HCT116 (cell line): Measurements from ENCODE around the gene KBTBD13. TPM values are rescaled to one million over a fixed set of nuclear protein-coding genes. Genes with fewer than 3 reads are reported as not detected.

Source experiments
- ATAC-seq: fragments of 200-7000 bp; cut with Tn5 transposase; 2 replicates; pipeline ENCODE4 v1.9.1; 2020; ENCODE audit warnings: mild to moderate bottlenecking, moderate library complexity
- BruUV-seq: library from RNA; stranded (reverse); fragments of 400-500 nt; replicated peaks from 2 replicates; lab custom pipeline; 2021; lab: Mats Ljungman, UMichigan
- CTCF ChIA-PET: fragments of 300-600 bp; sonication (Branson Sonifier 250); formaldehyde crosslinking; loops from one replicate; lab custom pipeline; 2021; ENCODE audit warnings: antibody characterized with exemption; lab: Charles Lee
- POLR2A ChIA-PET: fragments of 300-600, 350-600 bp; sonication (Branson Sonifier 250); formaldehyde crosslinking; loops from one replicate; lab custom pipeline; 2021; ENCODE audit warnings: antibody characterized with exemption; lab: Charles Lee
- RAD21 ChIA-PET, 2 experiments: fragments of 300-600 bp; sonication (Branson Sonifier 250); formaldehyde crosslinking; loops; one replicate each; lab custom pipeline; 2023; ENCODE audit warnings: low total read pairs in 2 of 2; ENCODE audit not compliant: uncharacterized antibody in 2 of 2, unreplicated experiment in 2 of 2, low non-redundant PET in 1 of 2; lab: Charles Lee
- DNase-seq: peaks from one replicate; pipeline ENCODE4 v3.0.0-alpha.2; 2010; ENCODE audit warnings: low read depth, low spot score
- H2AFZ ChIP-seq: fragments of 200-600 bp; shearing (Covaris generic), sonication (generic); 2 replicates; pipeline ENCODE4 v1.6.1; 2017; ENCODE audit warnings: low read depth, mixed run types, mixed read lengths, antibody characterized with exemption, low read length; ENCODE audit not compliant: poor library complexity, severe bottlenecking
- H3K27ac ChIP-seq: 2 replicates; pipeline ENCODE4 v1.5.1; 2012; ENCODE audit warnings: low read depth, low read length
- H3K27me3 ChIP-seq: fragments of 200-600 bp; sonication (generic); 2 replicates; pipeline ENCODE4 v1.6.1; 2016; ENCODE audit warnings: mixed run types, low read length, mixed read lengths; ENCODE audit not compliant: insufficient read depth
- H3K36me3 ChIP-seq, 2 experiments: fragments of 200-500 bp in 1 of 2; fragments of 200-600 bp in 1 of 2; sonication (Bioruptor generic) in 1 of 2; sonication (generic) in 1 of 2; 2 replicates each; pipeline versions ENCODE4 v1.5.1 to v1.6.1; 2014 to 2016; ENCODE audit warnings: low read length in 2 of 2, inconsistent platforms in 1 of 2, mixed read lengths in 1 of 2, mixed run types in 1 of 2; ENCODE audit not compliant: insufficient read depth in 2 of 2, control insufficient read depth in 1 of 2
- H3K4me1 ChIP-seq, 2 experiments: fragments of 200-600 bp in 1 of 2; sonication (generic) in 1 of 2; 2 replicates each; pipeline versions ENCODE4 v1.5.1 to v1.6.1; 2012 to 2017; ENCODE audit warnings: low read length in 2 of 2, inconsistent platforms in 1 of 2, mild to moderate bottlenecking in 1 of 2, mixed read lengths in 1 of 2, mixed run types in 1 of 2, moderate library complexity in 1 of 2; ENCODE audit not compliant: insufficient read depth in 2 of 2, control insufficient read depth in 1 of 2
- H3K4me2 ChIP-seq: fragments of 200-600 bp; sonication (generic); 2 replicates; pipeline ENCODE4 v1.6.1; 2017; ENCODE audit warnings: mixed run types, low read length, mixed read lengths
- H3K4me3 ChIP-seq, 2 experiments: fragments of 200-600 bp in 1 of 2; sonication (generic) in 1 of 2; replicated peaks in 1 of 2; 2 replicates each; pipeline ENCODE4 v1.5.1; 2011 to 2016; ENCODE audit warnings: low read length in 2 of 2, control low read depth in 1 of 2, low read depth in 1 of 2, mild to moderate bottlenecking in 1 of 2, mixed read lengths in 1 of 2, mixed run types in 1 of 2
- H3K79me2 ChIP-seq: fragments of 200-600 bp; sonication (generic); 2 replicates; pipeline ENCODE4 v1.6.1; 2017; ENCODE audit warnings: mild to moderate bottlenecking, mixed run types, low read length, moderate library complexity, mixed read lengths; ENCODE audit not compliant: insufficient read depth
- H3K9ac ChIP-seq: fragments of 200-600 bp; sonication (generic); 2 replicates; pipeline ENCODE4 v1.6.1; 2016; ENCODE audit warnings: low read length, mixed read lengths
- H3K9me2 ChIP-seq: fragments of 200-600 bp; sonication (generic), shearing (Covaris generic); 2 replicates; pipeline ENCODE4 v1.6.1; 2017; ENCODE audit warnings: mixed run types, mild to moderate bottlenecking, moderate library complexity; ENCODE audit not compliant: insufficient read depth
- H3K9me3 ChIP-seq, 2 experiments: fragments of 200-500 bp in 1 of 2; fragments of 200-600 bp in 1 of 2; sonication (Bioruptor generic) in 1 of 2; sonication (generic) in 1 of 2; 2 replicates each; pipeline ENCODE4 v1.6.1; 2014 to 2017; ENCODE audit warnings: low read length in 2 of 2, mixed read lengths in 2 of 2, inconsistent platforms in 1 of 2, low read depth in 1 of 2, mild to moderate bottlenecking in 1 of 2, mixed run types in 1 of 2, moderate library complexity in 1 of 2; ENCODE audit not compliant: control insufficient read depth in 1 of 2, insufficient read depth in 1 of 2
- H4K20me1 ChIP-seq: fragments of 200-600 bp; sonication (generic), shearing (Covaris generic); 2 replicates; pipeline ENCODE4 v1.6.1; 2017; ENCODE audit warnings: mixed run types, mild to moderate bottlenecking, moderate library complexity; ENCODE audit not compliant: insufficient read depth
- EGR1 ChIP-seq: IDR thresholded peaks from 2 replicates; pipeline ENCODE4 v1.6.1; 2012; ENCODE audit warnings: low read depth
- ELF1 ChIP-seq: IDR thresholded peaks from 2 replicates; pipeline ENCODE4 v1.6.1; 2012; ENCODE audit warnings: low read depth, borderline replicate concordance
- EZH2 ChIP-seq: fragments of 200-600 bp; sonication (generic); IDR thresholded peaks from 2 replicates; pipeline ENCODE4 v1.6.1; 2017; ENCODE audit warnings: antibody characterized with exemption, mixed run types
- FOSL1 ChIP-seq: IDR thresholded peaks from 2 replicates; pipeline ENCODE4 v1.6.1; 2012; ENCODE audit warnings: low read depth
- JUND ChIP-seq: IDR thresholded peaks from 2 replicates; pipeline ENCODE4 v1.6.1; 2012
- POLR2A ChIP-seq: IDR thresholded peaks from 2 replicates; pipeline ENCODE4 v1.7.0; 2011; ENCODE audit warnings: borderline replicate concordance; ENCODE audit not compliant: insufficient read depth, insufficient read length; ENCODE audit errors: extremely low read depth
- REST ChIP-seq: IDR thresholded peaks from 2 replicates; pipeline ENCODE4 v1.6.1; 2012; ENCODE audit warnings: low read depth
- SIN3A ChIP-seq: IDR thresholded peaks from 2 replicates; pipeline ENCODE4 v1.6.1; 2012; ENCODE audit warnings: low read depth
- SP1 ChIP-seq: IDR thresholded peaks from 2 replicates; pipeline ENCODE4 v1.6.1; 2012; ENCODE audit warnings: low read depth
- SRF ChIP-seq: IDR thresholded peaks from 2 replicates; pipeline ENCODE4 v1.6.1; 2012; ENCODE audit warnings: low read depth
- TCF7L2 ChIP-seq: IDR thresholded peaks from 2 replicates; pipeline ENCODE4 v1.7.0; 2011; ENCODE audit warnings: borderline replicate concordance, inconsistent platforms; ENCODE audit not compliant: insufficient read depth, insufficient read length; ENCODE audit errors: extremely low read depth
- YY1 ChIP-seq: IDR thresholded peaks from 2 replicates; pipeline ENCODE4 v1.6.1; 2011; ENCODE audit warnings: low read length, low read depth, moderate library complexity, mild to moderate bottlenecking; ENCODE audit not compliant: insufficient replicate concordance; ENCODE audit errors: extremely low read depth
- ZNF274 ChIP-seq: fragments of 200-500 bp; sonication (Bioruptor generic); IDR thresholded peaks from 2 replicates; pipeline ENCODE4 v1.6.1; 2014; ENCODE audit warnings: mild to moderate bottlenecking, low read depth, low read length, inconsistent platforms
- intact Hi-C: fragments of 100-400 bp; cut with micrococcal nuclease; formaldehyde crosslinking; loops from 2 replicates; pipeline ENCODE4 v1.10.0; 2022
- total RNA-seq: library from RNA; stranded (reverse); gene quantifications from one replicate; pipeline ENCODE4 v1.2.1, GENCODE V29; 2021; ENCODE audit not compliant: unreplicated experiment
- TF ChIP-seq, protein P1 (sequence below): IDR thresholded peaks from 2 replicates; pipeline ENCODE4 v1.6.1; 2011; ENCODE audit warnings: mild to moderate bottlenecking, low read length, moderate library complexity; ENCODE audit not compliant: insufficient replicate concordance; ENCODE audit errors: extremely low read depth
- TF ChIP-seq, protein P2 (sequence below): IDR thresholded peaks from 2 replicates; pipeline ENCODE4 v1.6.1; 2012

The KBTBD13 gene
- total RNA-seq, 1 experiment from 2014 or later = not detected

DNA sequence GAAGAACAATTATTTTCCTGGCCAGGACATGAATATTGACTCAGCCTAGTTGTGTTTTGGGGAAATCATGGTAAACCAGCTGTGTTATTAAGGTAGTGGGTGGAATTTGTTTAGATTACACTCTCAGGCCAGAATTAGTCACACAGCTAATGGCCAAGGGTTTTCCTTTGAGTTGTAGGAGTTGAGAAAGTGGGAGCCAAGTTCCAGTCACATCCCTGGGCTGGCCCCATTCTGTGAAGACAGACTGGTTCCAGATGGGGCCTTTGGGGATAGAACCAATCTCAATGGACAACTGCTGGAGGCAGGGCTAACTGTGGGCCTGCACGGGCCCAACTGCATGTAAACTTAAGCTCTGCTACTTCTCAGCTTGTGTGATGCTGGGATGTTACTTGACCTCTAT is 7.4 kb upstream of the KBTBD13 start:
- no peaks in the 10 kb centered on the region for H3K27me3 ChIP-seq
- H3K9me3 ChIP-seq = no peaks in the 10 kb centered on the region
- RAD21 ChIA-PET = no interaction called here
- no peaks in the 10 kb centered on the region for H3K4me1 ChIP-seq
- CTCF ChIA-PET = interaction anchor here (0.8 kb wide), 1 partner anchor 15 kb away, joined by 4 read pairs; no protein-coding TSS in a partner anchor
- TF ChIP-seq SP1 (no peak), EGR1 (no peak), POLR2A (no peak), SRF (no peak), FOSL1 (no peak), YY1 (no peak)
- no peaks in the 10 kb centered on the region for H3K36me3 ChIP-seq
- no peak overlapping the region for H3K27ac ChIP-seq
- POLR2A ChIA-PET = no interaction called here
- no peak overlapping the region for H3K4me2 ChIP-seq
- H3K4me3 ChIP-seq = no peak overlapping the region
- DNase-seq = no peak
- no peak overlapping the region for H3K9ac ChIP-seq
- intact Hi-C loops = no loop called here
- H3K9me2 ChIP-seq = no peaks in the 10 kb centered on the region
- no peaks in the 10 kb centered on the region for H3K79me2 ChIP-seq
- H2AFZ ChIP-seq = no peak overlapping the region
- no peaks in the 10 kb centered on the region for H4K20me1 ChIP-seq
- ATAC-seq = no peak
- BruUV-seq = no TSS peak

DNA sequence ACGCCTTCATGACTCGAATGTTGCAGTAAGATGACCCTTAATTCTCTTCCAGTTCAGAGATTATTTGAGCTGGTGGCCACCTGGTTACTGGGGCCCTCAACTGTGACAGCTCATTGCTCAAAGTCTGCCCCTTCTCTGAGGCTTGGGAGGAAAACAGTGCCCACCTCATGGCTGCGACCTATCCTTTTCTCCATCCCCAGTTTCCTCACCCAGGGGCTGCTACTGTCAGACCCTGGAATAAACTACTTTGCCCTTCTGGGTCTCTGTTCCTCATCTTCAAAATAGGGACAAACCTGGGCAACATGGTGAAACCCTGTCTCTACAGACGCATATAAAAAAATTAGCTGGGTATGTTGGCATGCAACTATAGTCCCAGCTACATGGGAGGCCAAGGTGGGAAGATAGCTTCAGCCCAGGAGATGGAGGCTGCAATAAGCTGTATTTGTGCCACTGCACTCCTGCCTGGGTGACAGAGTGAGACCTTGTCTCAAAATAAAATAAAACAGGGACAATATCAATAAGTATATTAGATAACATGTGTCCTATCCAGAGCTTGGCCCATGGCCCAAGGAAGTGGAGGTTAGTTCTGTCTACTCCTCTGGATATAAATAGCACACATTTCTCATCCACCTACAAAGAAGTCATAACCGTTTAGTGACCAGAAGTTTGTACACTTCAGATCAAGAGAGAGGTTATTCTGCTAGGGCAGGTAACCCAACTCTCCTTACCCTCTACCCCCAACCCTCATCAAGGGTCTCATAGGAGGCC is 6.6 kb upstream of the KBTBD13 start:
- ATAC-seq = no peak
- CTCF ChIA-PET = interaction anchor here (0.8 kb wide), 1 partner anchor 15 kb away, joined by 4 read pairs; no protein-coding TSS in a partner anchor
- TF ChIP-seq REST (no peak), ZNF274 (no peak), EZH2 (no peak), ELF1 (no peak), JUND (no peak), EGR1 (no peak), TCF7L2 (no peak), SIN3A (no peak)
- TF ChIP-seq, protein P1, sequence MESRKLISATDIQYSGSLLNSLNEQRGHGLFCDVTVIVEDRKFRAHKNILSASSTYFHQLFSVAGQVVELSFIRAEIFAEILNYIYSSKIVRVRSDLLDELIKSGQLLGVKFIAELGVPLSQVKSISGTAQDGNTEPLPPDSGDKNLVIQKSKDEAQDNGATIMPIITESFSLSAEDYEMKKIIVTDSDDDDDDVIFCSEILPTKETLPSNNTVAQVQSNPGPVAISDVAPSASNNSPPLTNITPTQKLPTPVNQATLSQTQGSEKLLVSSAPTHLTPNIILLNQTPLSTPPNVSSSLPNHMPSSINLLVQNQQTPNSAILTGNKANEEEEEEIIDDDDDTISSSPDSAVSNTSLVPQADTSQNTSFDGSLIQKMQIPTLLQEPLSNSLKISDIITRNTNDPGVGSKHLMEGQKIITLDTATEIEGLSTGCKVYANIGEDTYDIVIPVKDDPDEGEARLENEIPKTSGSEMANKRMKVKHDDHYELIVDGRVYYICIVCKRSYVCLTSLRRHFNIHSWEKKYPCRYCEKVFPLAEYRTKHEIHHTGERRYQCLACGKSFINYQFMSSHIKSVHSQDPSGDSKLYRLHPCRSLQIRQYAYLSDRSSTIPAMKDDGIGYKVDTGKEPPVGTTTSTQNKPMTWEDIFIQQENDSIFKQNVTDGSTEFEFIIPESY = no peak
- TF ChIP-seq, protein P2, sequence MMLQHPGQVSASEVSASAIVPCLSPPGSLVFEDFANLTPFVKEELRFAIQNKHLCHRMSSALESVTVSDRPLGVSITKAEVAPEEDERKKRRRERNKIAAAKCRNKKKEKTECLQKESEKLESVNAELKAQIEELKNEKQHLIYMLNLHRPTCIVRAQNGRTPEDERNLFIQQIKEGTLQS = no peak

More for the DNA sequence above, 6.6 kb upstream of the KBTBD13 start:
- no peak overlapping the region for H3K4me2 ChIP-seq
- no peaks in the 10 kb centered on the region for H3K4me1 ChIP-seq
- no peak overlapping the region for H3K4me3 ChIP-seq
- H3K9ac ChIP-seq = no peak overlapping the region
- no TSS peak for BruUV-seq
- no peak overlapping the region for H2AFZ ChIP-seq
- no peak overlapping the region for H3K27ac ChIP-seq
- H3K9me3 ChIP-seq = no peaks in the 10 kb centered on the region
- no peaks in the 10 kb centered on the region for H3K9me2 ChIP-seq
- H3K36me3 ChIP-seq = no peaks in the 10 kb centered on the region
- no peaks in the 10 kb centered on the region for H3K79me2 ChIP-seq
- ChIA-PET RAD21 (no interaction called here), POLR2A (no interaction called here)
- no peaks in the 10 kb centered on the region for H4K20me1 ChIP-seq
- H3K27me3 ChIP-seq = no peaks in the 10 kb centered on the region
- no peak for DNase-seq
- intact Hi-C loops = no loop called here
